HG03571 (cell line): ENCODE data around the gene PPP1CA.

ENCODE experiments used
- ATAC-seq: cut with Tn5 transposase; IDR thresholded peaks from one replicate; pipeline ENCODE4 v1.9.1; 2021; ENCODE audit not compliant: unreplicated experiment

Gene PPP1CA

GRCh38 chr11:67387069-67387468 is 14.6 kb downstream of the PPP1CA start:
- no peak for ATAC-seq

GRCh38 chr11:67384851-67385366 is 16.7 kb downstream of the PPP1CA start:
- no peak for ATAC-seq

GRCh38 chr11:67382276-67383136 is 19.2 kb downstream of the PPP1CA start:
- ATAC-seq = no peak

GRCh38 chr11:67381244-67381972 is 20.2 kb downstream of the PPP1CA start:
- ATAC-seq = no peak

GRCh38 chr11:67379061-67380058 is 22.3 kb downstream of the PPP1CA start:
- no peak for ATAC-seq

GRCh38 chr11:67378544-67378943 is 23.1 kb downstream of the PPP1CA start:
- no peak for ATAC-seq

GRCh38 chr11:67376873-67377808 is 24.5 kb downstream of the PPP1CA start:
- no peak for ATAC-seq

GRCh38 chr11:67376063-67376820 is 25.4 kb downstream of the PPP1CA start:
- ATAC-seq = no peak

GRCh38 chr11:67375320-67376055 is 26.2 kb downstream of the PPP1CA start:
- no peak for ATAC-seq

GRCh38 chr11:67374571-67375281 is 26.9 kb downstream of the PPP1CA start:
- ATAC-seq = no peak

GRCh38 chr11:67373648-67374570 is 27.7 kb downstream of the PPP1CA start:
- no peak for ATAC-seq

GRCh38 chr11:67372993-67373647 is 28.5 kb downstream of the PPP1CA start, which contains the start of gene CLCF1:
CLCF1 (minus strand) TSS chr11:67373598; CDS start chr11:67373539, 59 bp downstream.
- ATAC-seq = no peak

- ATAC-seq = no peak
These were observed 29.2 kb downstream of the PPP1CA start for GRCh38 chr11:67372321-67372992.

GRCh38 chr11:67371911-67372320 is 29.7 kb downstream of the PPP1CA start:
- ATAC-seq = no peak

- ATAC-seq = no peak
These were observed 30.3 kb downstream of the PPP1CA start for GRCh38 chr11:67371189-67371910.
